ENCODE data around the gene GPT2. TPM values are rescaled to one million over a fixed set of nuclear protein-coding genes. Genes with fewer than 3 reads are reported as not detected.

GPT2 gene
- total and polyA plus RNA-seq, 5 experiments from 2014 or later, result 0.19 to 3.4 (median 1.5) TPM; not detected in 1

GRCh38 chr16:46974352-46974751 lies 90.2 kb downstream of the GPT2 start:
- Mint-ChIP-seq H3K9me3 (no peaks in the 10 kb centered on the region), H3K36me3 (peaks cover 10 to 23% (median 12%) of the 10 kb centered on the region in 3 donors), H3K27me3 (no peaks in the 10 kb centered on the region), H3K4me3 (peak overlapping the region; percentile 88 to 96 (median 92)), H3K4me1 (peaks cover 16 to 51% (median 49%) of the 10 kb centered on the region in 4 donors), H3K27ac (peak overlapping the region; percentile 93 to 100 (median 99))
- POLR2A ChIA-PET, result interaction anchor here (0.6 to 2.7 kb wide), 12 partner anchors 64 to 1639 kb away, joined by 3 to 15 read pairs (median 4); partner anchors contain the start of genes C16orf87, GPT2, ITFG1 and N4BP1
- DNase-seq (peak in 6 of 10 donors; percentile 5 to 40 (median 28)), ATAC-seq (no peak)

GRCh38 chr16:46975165-46975564 lies 91.0 kb downstream of the GPT2 start:
- peak overlapping the region in 4 of 10 donors; percentile 7 to 92 (median 89) for H3K4me3 Mint-ChIP-seq
- H3K4me1 Mint-ChIP-seq, result peaks cover 18 to 48% (median 45%) of the 10 kb centered on the region in 4 donors
- no peak for ATAC-seq
- peaks cover 6 to 18% (median 12%) of the 10 kb centered on the region in 3 donors for H3K36me3 Mint-ChIP-seq
- no peaks in the 10 kb centered on the region for H3K9me3 Mint-ChIP-seq
- H3K27ac Mint-ChIP-seq, result peak overlapping the region; percentile 51 to 100 (median 99)
- DNase-seq, result no peak
- H3K27me3 Mint-ChIP-seq, result no peaks in the 10 kb centered on the region
- POLR2A ChIA-PET, result no interaction called here

- ATAC-seq (no peak), DNase-seq (no peak)
- Mint-ChIP-seq H3K27me3 (no peaks in the 10 kb centered on the region), H3K27ac (peak overlapping the region; percentile 58 to 99 (median 82)), H3K36me3 (peaks cover 4 to 11% (median 10%) of the 10 kb centered on the region in 3 donors), H3K4me3 (peak overlapping the region in 6 of 10 donors; percentile 6 to 70 (median 58)), H3K4me1 (peaks cover 18 to 47% (median 39%) of the 10 kb centered on the region in 4 donors), H3K9me3 (no peaks in the 10 kb centered on the region)
- POLR2A ChIA-PET, result interaction anchor here (0.6 kb wide), 1 partner anchor 51 kb away, joined by 3 read pairs; no protein-coding TSS in a partner anchor
Observed at GRCh38 chr16:46975908-46976470, 91.8 kb downstream of the GPT2 start.

GRCh38 chr16:46976550-46976949 lies 92.4 kb downstream of the GPT2 start:
- no peak for ATAC-seq
- DNase-seq, result no peak
- Mint-ChIP-seq H3K27me3 (no peaks in the 10 kb centered on the region), H3K9me3 (no peaks in the 10 kb centered on the region), H3K4me3 (no peak overlapping the region), H3K36me3 (peaks cover 0 to 6% (median 6%) of the 10 kb centered on the region in 3 donors), H3K27ac (peak overlapping the region in 7 of 10 donors; percentile 8 to 99 (median 64)), H3K4me1 (peaks cover 18 to 41% (median 35%) of the 10 kb centered on the region in 4 donors)
- POLR2A ChIA-PET, result no interaction called here

Other genes with a start within 250 kb of the GPT2 start
- gene VPS35, start 195.2 kb upstream of the GPT2 start, total RNA-seq, result 100 to 1,000 TPM in 1 of 2 experiments, 10 to 100 TPM in 1; 98.3 to 104 TPM
- gene VPS35, start 195.2 kb upstream of the GPT2 start, polyA plus RNA-seq, result 10 to 100 TPM; 66.5 to 67.7 (median 67.1) TPM
- gene ORC6, start 194.7 kb upstream of the GPT2 start, total RNA-seq, result 1 to 10 TPM; 2.6 to 3.4 TPM
- under 1 TPM; 0.32 to 0.59 (median 0.48) TPM for gene ORC6, start 194.7 kb upstream of the GPT2 start, polyA plus RNA-seq
- gene MYLK3, start 136.0 kb upstream of the GPT2 start, total RNA-seq, result under 1 TPM; 0.10 to 0.36 TPM
- not detected for gene MYLK3, start 136.0 kb upstream of the GPT2 start, polyA plus RNA-seq
- gene C16orf87, start 53.2 kb upstream of the GPT2 start, total RNA-seq, result 1 to 10 TPM; 5.7 to 6.8 TPM
- gene C16orf87, start 53.2 kb upstream of the GPT2 start, polyA plus RNA-seq, result 1 to 10 TPM; 4.9 to 8.5 (median 5.7) TPM
- gene DNAJA2, start 89.3 kb downstream of the GPT2 start, total RNA-seq, result 10 to 100 TPM; 77.1 to 83.0 TPM
- 10 to 100 TPM; 62.5 to 83.7 (median 62.8) TPM for gene DNAJA2, start 89.3 kb downstream of the GPT2 start, polyA plus RNA-seq

All from naive thymus-derived CD8-positive, alpha-beta T cell (primary cell).